MG63 (cell line): ENCODE results near the gene ZNF160. TPM values are rescaled to one million over a fixed set of nuclear protein-coding genes. Genes with fewer than 3 reads are reported as not detected.
"Not testable (repeated sequence)": the region's sequence is repeated elsewhere in the genome, so short reads cannot be mapped to it uniquely, and the experiment has no call there.

Experiments used
- DNase-seq: peaks from one replicate; pipeline ENCODE4 v3.0.0-alpha.2; 2020
- H3K27me3 ChIP-seq: fragments of 250-450 bp; sonication (Bioruptor Pico); 2 replicates; pipeline ENCODE4 v1.5.1; 2020; ENCODE audit warnings: mild to moderate bottlenecking, moderate library complexity
- H3K36me3 ChIP-seq: fragments of 250-450 bp; sonication (Bioruptor Pico); 2 replicates; pipeline ENCODE4 v1.5.1; 2020; ENCODE audit warnings: mild to moderate bottlenecking, moderate library complexity
- H3K4me3 ChIP-seq: fragments of 250-450 bp; sonication (Bioruptor Pico); 2 replicates; pipeline ENCODE4 v1.5.1; 2020; ENCODE audit warnings: mild to moderate bottlenecking, moderate library complexity
- H3K9me3 ChIP-seq: fragments of 250-450 bp; sonication (Bioruptor Pico); 2 replicates; pipeline ENCODE4 v1.5.1; 2020; ENCODE audit warnings: mild to moderate bottlenecking, moderate library complexity
- total RNA-seq: library from RNA; depleted of rRNA; stranded (reverse); fragments of >200 nt; shearing (Covaris generic); gene quantifications from 2 replicates; pipeline ENCODE4 v1.2.3, GENCODE V29; 2014; ENCODE audit warnings: low replicate concordance; rRNA removed

Gene ZNF160
- total RNA-seq, 1 experiment from 2014 or later = 6.4 TPM

- Histone ChIP-seq H3K9me3 (peaks cover 9% of the 10 kb centered on the region), H3K27me3 (no peaks in the 10 kb centered on the region), H3K36me3 (no peaks in the 10 kb centered on the region), H3K4me3 (no peak overlapping the region)
- DNase-seq = no peak
Observed at GRCh38 chr19:53055117-53055516, 48.1 kb downstream of the ZNF160 start.

- Histone ChIP-seq H3K36me3 (no peaks in the 10 kb centered on the region), H3K9me3 (peaks cover 6% of the 10 kb centered on the region; the same call in 1 of the 2 replicates), H3K27me3 (no peaks in the 10 kb centered on the region), H3K4me3 (no peak overlapping the region)
- DNase-seq = no peak
Observed at GRCh38 chr19:53047379-53047778, 55.8 kb downstream of the ZNF160 start.

- H3K27me3 ChIP-seq = no peaks in the 10 kb centered on the region
- no peak for DNase-seq
- H3K36me3 ChIP-seq = no peaks in the 10 kb centered on the region
Observed at GRCh38 chr19:53045536-53045935, 57.7 kb downstream of the ZNF160 start.

GRCh38 chr19:53041366-53041765 is 61.9 kb downstream of the ZNF160 start:
- DNase-seq = no peak
- Histone ChIP-seq H3K27me3 (no peaks in the 10 kb centered on the region), H3K36me3 (no peaks in the 10 kb centered on the region)

More at GRCh38 chr19:53045536-53045935, 57.7 kb downstream of the ZNF160 start:
- Histone ChIP-seq H3K4me3 (no peak overlapping the region), H3K9me3 (peaks cover 6% of the 10 kb centered on the region; the same call in 1 of the 2 replicates)

GRCh38 chr19:53037101-53038097 is 65.8 kb downstream of the ZNF160 start:
- no peak overlapping the region for H3K4me3 ChIP-seq
- DNase-seq = no peak
- no peaks in the 10 kb centered on the region for H3K36me3 ChIP-seq
- no peaks in the 10 kb centered on the region for H3K9me3 ChIP-seq
- no peaks in the 10 kb centered on the region for H3K27me3 ChIP-seq

More at GRCh38 chr19:53041366-53041765, 61.9 kb downstream of the ZNF160 start:
- Histone ChIP-seq H3K9me3 (no peaks in the 10 kb centered on the region), H3K4me3 (no peak overlapping the region)

- no peaks in the 10 kb centered on the region for H3K36me3 ChIP-seq
- no peaks in the 10 kb centered on the region for H3K9me3 ChIP-seq
- H3K27me3 ChIP-seq = no peaks in the 10 kb centered on the region
- H3K4me3 ChIP-seq = no peak overlapping the region
- DNase-seq = no peak
Observed at GRCh38 chr19:53034948-53035675, 68.1 kb downstream of the ZNF160 start.

- no peak for DNase-seq
- H3K9me3 ChIP-seq = no peaks in the 10 kb centered on the region
- no peak overlapping the region for H3K4me3 ChIP-seq
- no peaks in the 10 kb centered on the region for H3K36me3 ChIP-seq
- H3K27me3 ChIP-seq = no peaks in the 10 kb centered on the region
Observed at GRCh38 chr19:53034054-53034453, 69.2 kb downstream of the ZNF160 start.

GRCh38 chr19:53028306-53028705 is 74.9 kb downstream of the ZNF160 start:
- not testable (repeated sequence) for H3K36me3 ChIP-seq, DNase-seq, H3K4me3 ChIP-seq, H3K27me3 ChIP-seq, H3K9me3 ChIP-seq

- H3K4me3 ChIP-seq = no peak overlapping the region
- H3K9me3 ChIP-seq = 0 out of 2 replicates have a peak, but pooled peaks cover 3% of the 10 kb centered on the region
- no peak for DNase-seq
- H3K36me3 ChIP-seq = no peaks in the 10 kb centered on the region
- H3K27me3 ChIP-seq = no peaks in the 10 kb centered on the region
Observed at GRCh38 chr19:53019684-53020083, 83.5 kb downstream of the ZNF160 start.

Other genes with a start within 250 kb of the ZNF160 start
- 8.2 and 18.3 TPM in 2 replicates for gene ZNF468, start 245.8 kb downstream of the ZNF160 start, total RNA-seq
- gene ZNF320, start 205.8 kb downstream of the ZNF160 start, total RNA-seq = 1.6 TPM in 1 of 2 replicates, not detected in the other
- 1.5 and 2.3 TPM in 2 replicates for gene ZNF888, start 180.0 kb downstream of the ZNF160 start, total RNA-seq
- gene ZNF816, start 140.5 kb downstream of the ZNF160 start, total RNA-seq = 0.63 and 3.3 TPM in 2 replicates
- gene ERVV-1, start 89.5 kb downstream of the ZNF160 start, total RNA-seq = not detected in 2 replicates
- gene ERVV-2, start 58.7 kb downstream of the ZNF160 start, total RNA-seq = not detected in 2 replicates
- gene ZNF415, start 29.5 kb upstream of the ZNF160 start, total RNA-seq = not detected in 2 replicates
- gene ZNF347, start 55.6 kb upstream of the ZNF160 start, total RNA-seq = 0.69 and 1.5 TPM in 2 replicates
- not detected in 2 replicates for gene ZNF665, start 89.9 kb upstream of the ZNF160 start, total RNA-seq
- gene ZNF677, start 151.5 kb upstream of the ZNF160 start, total RNA-seq = 0.59 and 4.7 TPM in 2 replicates
- not detected in 2 replicates for gene VN1R2, start 154.9 kb upstream of the ZNF160 start, total RNA-seq
- gene VN1R4, start 164.3 kb upstream of the ZNF160 start, total RNA-seq = not detected in 2 replicates
- gene ZNF845, start 230.3 kb upstream of the ZNF160 start, total RNA-seq = 2.6 and 11.8 TPM in 2 replicates